ENCODE measurements around the gene VAV2.

DNA sequence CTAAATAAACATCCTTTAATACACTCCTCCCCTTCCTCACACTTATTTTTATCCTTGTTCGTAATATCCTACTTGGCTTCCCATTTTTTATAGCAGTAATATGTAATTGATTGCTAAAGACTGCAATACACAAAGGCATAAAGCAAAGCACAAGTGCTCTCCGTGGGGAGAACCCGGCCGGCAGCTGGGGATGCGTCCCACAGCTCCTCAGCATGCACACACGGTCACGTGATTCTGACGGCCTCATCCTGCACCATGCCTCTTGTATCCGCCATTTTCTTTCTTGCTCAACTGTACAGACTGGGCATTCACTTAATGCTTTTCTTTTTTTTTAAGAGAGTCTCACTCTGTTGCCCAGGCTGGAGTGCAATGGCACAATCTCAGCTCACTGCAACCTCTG is 36.0 kb upstream of the VAV2 start:
- no peak for TF ChIP-seq POLR2A (IDR thresholded peaks at IDR 0.05)
- TF ChIP-seq, protein P1, sequence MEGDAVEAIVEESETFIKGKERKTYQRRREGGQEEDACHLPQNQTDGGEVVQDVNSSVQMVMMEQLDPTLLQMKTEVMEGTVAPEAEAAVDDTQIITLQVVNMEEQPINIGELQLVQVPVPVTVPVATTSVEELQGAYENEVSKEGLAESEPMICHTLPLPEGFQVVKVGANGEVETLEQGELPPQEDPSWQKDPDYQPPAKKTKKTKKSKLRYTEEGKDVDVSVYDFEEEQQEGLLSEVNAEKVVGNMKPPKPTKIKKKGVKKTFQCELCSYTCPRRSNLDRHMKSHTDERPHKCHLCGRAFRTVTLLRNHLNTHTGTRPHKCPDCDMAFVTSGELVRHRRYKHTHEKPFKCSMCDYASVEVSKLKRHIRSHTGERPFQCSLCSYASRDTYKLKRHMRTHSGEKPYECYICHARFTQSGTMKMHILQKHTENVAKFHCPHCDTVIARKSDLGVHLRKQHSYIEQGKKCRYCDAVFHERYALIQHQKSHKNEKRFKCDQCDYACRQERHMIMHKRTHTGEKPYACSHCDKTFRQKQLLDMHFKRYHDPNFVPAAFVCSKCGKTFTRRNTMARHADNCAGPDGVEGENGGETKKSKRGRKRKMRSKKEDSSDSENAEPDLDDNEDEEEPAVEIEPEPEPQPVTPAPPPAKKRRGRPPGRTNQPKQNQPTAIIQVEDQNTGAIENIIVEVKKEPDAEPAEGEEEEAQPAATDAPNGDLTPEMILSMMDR (IDR thresholded peaks at IDR 0.05): no peak
